Chondrocyte (in vitro differentiated cells): ENCODE results near the gene PDLIM7. TPM values are rescaled to one million over a fixed set of nuclear protein-coding genes. Genes with fewer than 3 reads are reported as not detected.

Experiments used
- DNase-seq: peaks from one replicate; pipeline ENCODE4 v3.0.0; 2021; ENCODE audit warnings: mixed read lengths, low spot score
- H3K27ac Mint-ChIP-seq: one replicate; pipeline ENCODE4 v1.8.0; 2021; ENCODE audit warnings: mild to moderate bottlenecking, moderate library complexity, mixed read lengths; ENCODE audit not compliant: unreplicated experiment
- H3K27me3 Mint-ChIP-seq: 2 replicates; pipeline ENCODE4 v1.8.0; 2021; ENCODE audit warnings: low read depth, mixed read lengths
- H3K36me3 Mint-ChIP-seq: 2 replicates; pipeline ENCODE4 v1.8.0; 2021; ENCODE audit warnings: low read depth, mixed read lengths
- H3K4me1 Mint-ChIP-seq: 2 replicates; pipeline ENCODE4 v1.8.0; 2021; ENCODE audit warnings: low read depth, mild to moderate bottlenecking, mixed read lengths
- H3K4me3 Mint-ChIP-seq: one replicate; pipeline ENCODE4 v1.8.0; 2021; ENCODE audit warnings: mild to moderate bottlenecking, moderate library complexity, mixed read lengths; ENCODE audit not compliant: unreplicated experiment
- H3K9me3 Mint-ChIP-seq: 2 replicates; pipeline ENCODE4 v1.8.0; 2021; ENCODE audit warnings: low read depth, mixed read lengths
- CTCF ChIP-seq: fragments of 200-600 bp; sonication (generic); IDR thresholded peaks from 2 replicates; pipeline ENCODE4 v1.5.0; 2021; ENCODE audit warnings: antibody characterized with exemption, mild to moderate bottlenecking, moderate library complexity
- total RNA-seq: library from RNA; stranded (reverse); gene quantifications from 3 replicates; pipeline ENCODE4 v1.2.1, GENCODE V29; 2021

The PDLIM7 gene
- total RNA-seq, 1 donor from 2014 or later, result 633 TPM

- TF ChIP-seq CTCF, result no peak
- H3K9me3 Mint-ChIP-seq, result no peaks in the 10 kb centered on the region
- H3K27ac Mint-ChIP-seq, result no peak overlapping the region
- no peak for DNase-seq
- H3K36me3 Mint-ChIP-seq, result peaks cover 19% of the 10 kb centered on the region
- no peak overlapping the region for H3K4me3 Mint-ChIP-seq
- H3K27me3 Mint-ChIP-seq, result no peaks in the 10 kb centered on the region
- peaks cover 10% of the 10 kb centered on the region for H3K4me1 Mint-ChIP-seq
Measured at GRCh38 chr5:177435847-177436536, 61.4 kb downstream of the PDLIM7 start.

DNA sequence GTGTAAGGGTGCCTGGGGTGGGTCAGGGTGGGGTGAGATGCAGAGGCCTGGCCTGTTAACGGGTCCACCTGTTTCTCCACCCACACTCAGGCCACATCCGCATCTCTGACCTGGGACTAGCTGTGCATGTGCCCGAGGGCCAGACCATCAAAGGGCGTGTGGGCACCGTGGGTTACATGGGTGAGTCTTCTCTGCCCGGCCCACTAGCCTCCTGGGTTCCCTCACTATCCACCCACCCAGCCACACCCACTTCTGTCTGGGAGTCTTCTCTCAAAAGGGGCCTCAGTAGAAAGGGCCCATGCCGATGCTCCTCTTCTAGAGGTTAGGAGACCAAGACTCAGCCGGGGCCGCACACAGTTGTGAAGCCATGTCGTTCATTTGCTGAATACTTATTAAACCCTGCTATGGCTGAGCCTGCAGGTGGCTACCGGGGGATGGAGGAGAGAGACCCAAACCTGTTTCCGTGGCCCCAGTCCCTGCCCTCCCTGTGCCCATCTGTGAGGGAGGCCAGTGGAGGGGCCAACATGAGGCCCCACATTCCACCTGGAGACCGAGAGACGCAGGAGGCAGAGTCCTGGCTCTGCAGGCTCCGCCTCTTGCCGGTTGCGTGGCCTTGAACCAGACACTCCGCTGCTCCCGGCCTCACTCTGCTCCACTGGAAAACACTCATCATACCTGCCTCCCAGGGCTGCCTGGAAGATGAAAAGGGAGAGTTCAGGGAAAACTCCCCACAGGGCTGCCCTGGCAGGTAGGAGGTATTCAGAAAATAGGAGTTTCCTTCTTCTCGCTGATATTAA lies 62.3 kb downstream of the PDLIM7 start:
- peaks cover 22% of the 10 kb centered on the region for H3K36me3 Mint-ChIP-seq
- peak; percentile 88 for DNase-seq
- H3K9me3 Mint-ChIP-seq, result no peaks in the 10 kb centered on the region
- H3K27ac Mint-ChIP-seq, result no peak overlapping the region
- no peak overlapping the region for H3K4me3 Mint-ChIP-seq
- no peak for TF ChIP-seq CTCF
- H3K4me1 Mint-ChIP-seq, result peaks cover 10% of the 10 kb centered on the region
- no peaks in the 10 kb centered on the region for H3K27me3 Mint-ChIP-seq

DNA sequence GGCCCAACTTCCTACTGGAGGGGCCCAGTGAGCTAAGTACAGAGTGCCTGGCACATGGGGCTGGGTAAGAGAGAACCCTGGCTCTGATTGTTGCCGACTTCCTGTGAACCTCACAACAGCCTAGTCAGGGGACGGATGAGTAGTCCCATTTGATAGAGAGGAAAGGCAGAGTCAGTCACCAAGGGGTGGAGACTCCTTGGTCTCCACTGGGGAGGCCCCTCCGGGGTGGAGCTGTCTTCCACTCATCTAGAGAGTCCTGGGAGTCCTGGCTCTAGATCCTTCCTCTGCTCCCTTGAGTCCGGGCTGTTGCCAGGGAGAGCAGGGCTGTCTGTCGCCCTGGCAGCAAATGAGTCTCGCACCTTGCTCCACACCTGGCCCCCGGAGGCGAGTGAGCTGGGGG lies 63.0 kb downstream of the PDLIM7 start:
- Mint-ChIP-seq H3K27me3 (no peaks in the 10 kb centered on the region), H3K4me1 (peaks cover 10% of the 10 kb centered on the region), H3K27ac (no peak overlapping the region), H3K9me3 (no peaks in the 10 kb centered on the region), H3K4me3 (no peak overlapping the region), H3K36me3 (peaks cover 18% of the 10 kb centered on the region)
- no peak for TF ChIP-seq CTCF
- DNase-seq, result peak; percentile 74

- Mint-ChIP-seq H3K36me3 (peaks cover 17% of the 10 kb centered on the region), H3K4me3 (no peak overlapping the region), H3K9me3 (no peaks in the 10 kb centered on the region), H3K4me1 (peaks cover 12% of the 10 kb centered on the region), H3K27me3 (no peaks in the 10 kb centered on the region), H3K27ac (no peak overlapping the region)
- peak; percentile 86 for DNase-seq
- TF ChIP-seq CTCF, result no peak
Measured at GRCh38 chr5:177433658-177434217, 63.7 kb downstream of the PDLIM7 start.

Other genes starting within 250 kb of the PDLIM7 start
- 31.5 to 37.3 TPM (median 36.7 TPM) in 3 replicates for gene RAB24, start 193.9 kb downstream of the PDLIM7 start, total RNA-seq
- gene PRELID1, start 193.8 kb downstream of the PDLIM7 start, total RNA-seq, result 102 to 119 TPM (median 109 TPM) in 3 replicates
- 6.5 to 9.4 TPM (median 8.4 TPM) in 3 replicates for gene MXD3, start 185.7 kb downstream of the PDLIM7 start, total RNA-seq
- gene LMAN2, start 145.9 kb downstream of the PDLIM7 start, total RNA-seq, result 76.6 to 128 TPM (median 83.4 TPM) in 3 replicates
- 6.8 to 11.6 TPM (median 10.1 TPM) in 3 replicates for gene RGS14, start 139.7 kb downstream of the PDLIM7 start, total RNA-seq
- not detected in 3 replicates for gene SLC34A1, start 113.2 kb downstream of the PDLIM7 start, total RNA-seq
- not detected in 3 replicates for gene PFN3, start 96.9 kb downstream of the PDLIM7 start, total RNA-seq
- 0.99 to 2.1 TPM (median 1.8 TPM) in 3 replicates for gene F12, start 88.0 kb downstream of the PDLIM7 start, total RNA-seq
- gene GRK6, start 70.9 kb downstream of the PDLIM7 start, total RNA-seq, result 19.9 to 26.3 TPM (median 23.8 TPM) in 3 replicates
- gene PRR7, start 50.8 kb downstream of the PDLIM7 start, total RNA-seq, result 4.8 to 5.5 TPM (median 5.3 TPM) in 3 replicates
- gene DBN1, start 24.0 kb downstream of the PDLIM7 start, total RNA-seq, result 207 to 277 TPM (median 274 TPM) in 3 replicates
- gene DOK3, start 12.2 kb upstream of the PDLIM7 start, total RNA-seq, result 4.7 to 7.7 TPM (median 7.5 TPM) in 3 replicates
- 77.2 to 79.0 TPM (median 78.6 TPM) in 3 replicates for gene DDX41, start 19.4 kb upstream of the PDLIM7 start, total RNA-seq
- gene FAM193B, start 57.0 kb upstream of the PDLIM7 start, total RNA-seq, result 75.2 to 85.9 TPM (median 79.1 TPM) in 3 replicates
- 290 to 299 TPM (median 293 TPM) in 3 replicates for gene TMED9, start 94.6 kb upstream of the PDLIM7 start, total RNA-seq
- gene B4GALT7, start 102.5 kb upstream of the PDLIM7 start, total RNA-seq, result 41.4 to 54.4 TPM (median 43.9 TPM) in 3 replicates